ENCODE results near the gene TTLL8.

The TTLL8 gene

GRCh38 chr22:50047346-50047745 lies 10.8 kb downstream of the TTLL8 start:
- H3K27ac Mint-ChIP-seq: no peak overlapping the region
- H3K4me3 Mint-ChIP-seq: no peak overlapping the region
- no peaks in the 10 kb centered on the region for H3K36me3 Mint-ChIP-seq (ENCODE audit: low read depth)
- DNase-seq (ENCODE audit: low spot score): no peak
- H3K27me3 Mint-ChIP-seq (ENCODE audit: low read depth): peaks cover 2% of the 10 kb centered on the region
- H3K4me1 Mint-ChIP-seq (ENCODE audit: low read depth): peaks cover 5% of the 10 kb centered on the region
- H3K9me3 Mint-ChIP-seq: peaks cover 3% of the 10 kb centered on the region

GRCh38 chr22:50046481-50047245 lies 11.4 kb downstream of the TTLL8 start:
- Mint-ChIP-seq H3K4me3 (no peak overlapping the region), H3K4me1 (ENCODE audit: low read depth) (peaks cover 5% of the 10 kb centered on the region), H3K27ac (no peak overlapping the region), H3K36me3 (ENCODE audit: low read depth) (no peaks in the 10 kb centered on the region), H3K9me3 (no peaks in the 10 kb centered on the region), H3K27me3 (ENCODE audit: low read depth) (peaks cover 2% of the 10 kb centered on the region)
- no peak for DNase-seq (ENCODE audit: low spot score)

DNA sequence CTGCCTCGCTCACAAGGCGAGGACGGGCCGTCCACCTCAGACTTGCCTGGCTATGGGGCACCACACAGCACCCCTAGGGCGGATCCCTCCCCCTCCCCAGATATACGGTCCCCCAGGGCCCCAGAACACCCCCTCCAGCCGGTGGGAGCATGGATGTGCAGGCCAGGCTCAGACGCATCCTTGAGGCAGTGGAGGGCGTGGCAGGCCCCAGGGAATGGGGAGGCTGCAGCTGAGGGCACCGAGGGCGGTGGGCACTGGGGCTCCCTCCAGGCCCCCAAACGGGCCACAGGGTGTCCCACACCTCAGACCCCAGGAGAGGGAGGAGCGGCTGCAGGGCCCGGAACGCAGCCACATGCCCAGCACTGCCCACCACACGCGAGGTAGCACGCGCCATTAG lies 12.1 kb downstream of the TTLL8 start:
- H3K4me1 Mint-ChIP-seq (ENCODE audit: low read depth): peaks cover 5% of the 10 kb centered on the region
- no peak for DNase-seq (ENCODE audit: low spot score)
- H3K36me3 Mint-ChIP-seq (ENCODE audit: low read depth): no peaks in the 10 kb centered on the region
- H3K27ac Mint-ChIP-seq: no peak overlapping the region
- peaks cover 2% of the 10 kb centered on the region for H3K27me3 Mint-ChIP-seq (ENCODE audit: low read depth)
- no peak overlapping the region for H3K4me3 Mint-ChIP-seq
- no peaks in the 10 kb centered on the region for H3K9me3 Mint-ChIP-seq

GRCh38 chr22:50045211-50046018 lies 12.7 kb downstream of the TTLL8 start:
- no peak overlapping the region for H3K27ac Mint-ChIP-seq
- H3K9me3 Mint-ChIP-seq: no peaks in the 10 kb centered on the region
- peaks cover 2% of the 10 kb centered on the region for H3K27me3 Mint-ChIP-seq (ENCODE audit: low read depth)
- H3K36me3 Mint-ChIP-seq (ENCODE audit: low read depth): no peaks in the 10 kb centered on the region
- no peak for DNase-seq (ENCODE audit: low spot score)
- peaks cover 5% of the 10 kb centered on the region for H3K4me1 Mint-ChIP-seq (ENCODE audit: low read depth)
- H3K4me3 Mint-ChIP-seq: no peak overlapping the region

DNA sequence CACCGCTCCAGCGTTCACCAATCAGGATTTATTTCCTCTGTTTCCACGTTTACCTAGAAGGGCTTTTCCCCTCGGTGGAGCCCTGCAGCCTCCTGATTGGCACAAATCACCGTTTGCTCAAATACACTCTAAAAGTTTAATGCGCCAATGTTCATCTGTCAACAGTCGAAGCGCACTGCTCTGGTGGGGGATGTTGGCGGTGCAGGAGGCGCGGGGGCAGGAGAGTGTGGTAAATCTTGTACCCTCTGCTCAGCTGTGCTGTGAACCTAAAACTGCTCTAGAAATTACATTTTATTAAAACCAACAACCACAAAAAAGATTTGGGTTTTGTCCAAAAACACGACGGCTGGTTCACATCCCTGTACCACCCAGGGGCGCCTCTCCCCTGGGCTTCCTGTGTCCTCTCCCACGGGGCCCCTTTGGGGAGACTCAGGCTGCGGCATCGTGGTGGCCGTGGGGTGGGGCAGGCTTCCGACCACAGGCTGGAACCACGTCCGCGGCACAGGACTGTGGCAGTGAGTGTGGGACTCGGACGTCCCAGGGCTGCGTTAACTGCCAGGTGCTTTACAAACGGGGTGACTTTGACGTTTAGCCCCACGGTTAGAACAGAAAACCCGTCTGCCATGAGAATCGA lies 13.5 kb downstream of the TTLL8 start:
- peaks cover 2% of the 10 kb centered on the region for H3K27me3 Mint-ChIP-seq (ENCODE audit: low read depth)
- H3K36me3 Mint-ChIP-seq (ENCODE audit: low read depth): no peaks in the 10 kb centered on the region
- H3K4me1 Mint-ChIP-seq (ENCODE audit: low read depth): peaks cover 5% of the 10 kb centered on the region
- H3K4me3 Mint-ChIP-seq: no peak overlapping the region
- no peaks in the 10 kb centered on the region for H3K9me3 Mint-ChIP-seq
- no peak overlapping the region for H3K27ac Mint-ChIP-seq
- DNase-seq (ENCODE audit: low spot score): no peak

DNA sequence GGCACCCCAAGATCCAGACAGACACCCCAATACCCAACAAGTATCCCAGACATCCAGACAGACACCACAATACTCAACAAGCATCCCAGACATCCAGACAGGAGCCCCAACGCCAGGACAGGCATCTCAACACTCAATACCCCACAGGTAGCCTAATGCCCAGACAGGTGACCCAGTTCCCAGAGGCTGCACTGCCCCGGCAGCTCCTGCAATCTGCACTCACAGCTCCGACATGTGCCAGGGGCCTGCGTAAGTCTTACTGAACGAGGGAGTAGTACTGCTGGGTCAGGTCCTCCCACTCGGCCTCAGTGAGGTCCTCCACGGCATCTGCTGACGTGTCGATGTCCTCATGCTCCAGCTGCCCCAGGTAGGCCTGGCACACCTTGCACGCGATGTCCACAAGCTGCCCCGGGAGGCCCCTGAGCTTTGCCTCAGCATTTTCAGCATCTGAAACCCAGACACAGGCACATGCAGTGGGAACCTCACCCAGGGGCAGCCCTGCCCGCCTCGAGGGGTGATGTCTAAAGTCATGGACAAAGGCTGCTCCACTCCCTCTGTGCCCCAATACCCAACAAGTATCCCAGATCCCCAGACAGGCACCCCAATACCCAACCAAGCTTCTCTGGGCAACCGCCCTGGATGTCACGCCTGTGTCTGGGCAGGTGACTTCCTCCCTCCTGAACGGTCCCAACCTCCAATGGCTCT lies 16.6 kb downstream of the TTLL8 start:
- no peak overlapping the region for H3K4me3 Mint-ChIP-seq
- H3K36me3 Mint-ChIP-seq (ENCODE audit: low read depth): no peaks in the 10 kb centered on the region
- H3K4me1 Mint-ChIP-seq (ENCODE audit: low read depth): peaks cover 5% of the 10 kb centered on the region
- DNase-seq (ENCODE audit: low spot score): no peak
- H3K27me3 Mint-ChIP-seq (ENCODE audit: low read depth): peaks cover 4% of the 10 kb centered on the region
- H3K27ac Mint-ChIP-seq: no peak overlapping the region
- no peaks in the 10 kb centered on the region for H3K9me3 Mint-ChIP-seq

- no peaks in the 10 kb centered on the region for H3K9me3 Mint-ChIP-seq
- no peak overlapping the region for H3K4me3 Mint-ChIP-seq
- H3K4me1 Mint-ChIP-seq (ENCODE audit: low read depth): peaks cover 5% of the 10 kb centered on the region
- no peak overlapping the region for H3K27ac Mint-ChIP-seq
- H3K36me3 Mint-ChIP-seq (ENCODE audit: low read depth): no peaks in the 10 kb centered on the region
- peaks cover 4% of the 10 kb centered on the region for H3K27me3 Mint-ChIP-seq (ENCODE audit: low read depth)
- DNase-seq (ENCODE audit: low spot score): no peak
Measured at GRCh38 chr22:50040717-50041116, 17.4 kb downstream of the TTLL8 start.

DNA sequence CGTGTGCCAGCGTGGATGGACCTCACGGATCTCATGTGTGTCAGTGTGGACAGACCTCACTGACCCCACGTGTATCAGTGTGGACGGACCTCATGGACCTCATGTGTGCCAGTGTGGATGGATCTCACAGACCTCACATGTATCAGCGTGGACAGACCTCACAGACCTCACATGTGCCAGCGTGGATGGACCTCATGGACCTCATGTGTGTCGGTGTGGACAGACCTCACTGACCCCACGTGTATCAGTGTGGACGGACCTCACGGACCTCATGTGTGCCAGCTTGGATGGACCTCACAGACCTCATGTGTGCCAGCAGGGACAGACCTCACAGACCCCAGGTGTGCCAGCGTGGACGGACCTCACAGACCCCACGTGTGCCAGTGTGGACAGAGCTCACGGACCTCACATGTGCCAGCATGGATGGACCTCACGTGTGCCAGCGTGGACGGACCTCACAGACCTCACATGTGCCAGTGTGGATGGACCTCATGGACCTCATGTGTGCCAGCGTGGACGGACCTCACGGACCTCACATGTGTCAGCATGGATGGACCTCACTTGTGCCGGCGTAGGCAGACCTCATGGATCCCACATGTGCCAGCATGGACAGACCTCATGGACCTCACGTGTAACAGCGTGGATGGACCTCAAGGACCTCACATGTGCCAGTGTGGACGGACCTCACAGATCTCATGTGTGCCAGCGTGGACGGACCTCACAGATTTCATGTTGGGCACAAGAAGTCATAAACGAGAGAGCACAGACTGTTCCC lies 18.2 kb downstream of the TTLL8 start:
- DNase-seq (ENCODE audit: low spot score): no peak
- no peak overlapping the region for H3K4me3 Mint-ChIP-seq
- H3K4me1 Mint-ChIP-seq (ENCODE audit: low read depth): peaks cover 5% of the 10 kb centered on the region
- no peaks in the 10 kb centered on the region for H3K9me3 Mint-ChIP-seq
- H3K36me3 Mint-ChIP-seq (ENCODE audit: low read depth): no peaks in the 10 kb centered on the region
- no peak overlapping the region for H3K27ac Mint-ChIP-seq
- peaks cover 4% of the 10 kb centered on the region for H3K27me3 Mint-ChIP-seq (ENCODE audit: low read depth)

DNA sequence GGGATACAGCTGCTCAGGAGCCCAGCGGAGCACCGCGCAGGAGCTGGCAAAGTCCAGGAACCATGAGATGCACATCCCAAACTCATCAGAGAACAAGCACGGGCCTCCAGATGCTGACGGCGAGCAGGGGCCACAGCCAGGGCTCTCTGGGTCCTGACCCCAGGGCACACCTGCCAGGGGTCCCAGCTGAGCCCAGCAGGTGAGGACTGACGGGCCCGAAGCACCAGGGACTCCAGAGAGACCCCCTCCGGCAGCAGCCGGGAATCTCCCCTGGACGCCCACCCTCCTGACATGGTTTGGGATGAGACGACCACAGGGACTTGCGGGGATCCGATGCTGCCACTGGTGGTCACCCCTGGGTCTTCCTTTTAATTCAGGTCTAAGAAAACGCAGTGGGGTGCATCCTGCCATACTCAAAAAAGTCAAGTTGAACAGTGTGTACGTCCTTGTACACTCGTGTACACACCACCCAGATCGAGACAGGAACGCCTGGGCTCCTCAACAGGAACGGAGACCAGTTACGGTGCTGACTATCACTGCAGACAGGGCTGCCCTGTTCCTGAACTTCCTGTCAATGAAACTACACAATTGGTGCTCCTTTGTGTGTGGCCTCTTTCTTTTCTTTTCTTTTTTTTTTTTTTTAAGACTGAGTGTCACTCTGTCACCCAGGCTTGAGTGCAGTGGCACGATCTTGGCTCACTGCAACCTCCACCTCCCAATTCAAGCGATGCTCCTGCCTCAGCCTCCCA lies 21.9 kb downstream of the TTLL8 start:
- DNase-seq (ENCODE audit: low spot score): no peak
- H3K36me3 Mint-ChIP-seq (ENCODE audit: low read depth): no peaks in the 10 kb centered on the region
- no peak overlapping the region for H3K27ac Mint-ChIP-seq
- H3K4me3 Mint-ChIP-seq: no peak overlapping the region
- H3K27me3 Mint-ChIP-seq (ENCODE audit: low read depth): peaks cover 2% of the 10 kb centered on the region
- no peaks in the 10 kb centered on the region for H3K4me1 Mint-ChIP-seq (ENCODE audit: low read depth)
- H3K9me3 Mint-ChIP-seq: no peaks in the 10 kb centered on the region

DNA sequence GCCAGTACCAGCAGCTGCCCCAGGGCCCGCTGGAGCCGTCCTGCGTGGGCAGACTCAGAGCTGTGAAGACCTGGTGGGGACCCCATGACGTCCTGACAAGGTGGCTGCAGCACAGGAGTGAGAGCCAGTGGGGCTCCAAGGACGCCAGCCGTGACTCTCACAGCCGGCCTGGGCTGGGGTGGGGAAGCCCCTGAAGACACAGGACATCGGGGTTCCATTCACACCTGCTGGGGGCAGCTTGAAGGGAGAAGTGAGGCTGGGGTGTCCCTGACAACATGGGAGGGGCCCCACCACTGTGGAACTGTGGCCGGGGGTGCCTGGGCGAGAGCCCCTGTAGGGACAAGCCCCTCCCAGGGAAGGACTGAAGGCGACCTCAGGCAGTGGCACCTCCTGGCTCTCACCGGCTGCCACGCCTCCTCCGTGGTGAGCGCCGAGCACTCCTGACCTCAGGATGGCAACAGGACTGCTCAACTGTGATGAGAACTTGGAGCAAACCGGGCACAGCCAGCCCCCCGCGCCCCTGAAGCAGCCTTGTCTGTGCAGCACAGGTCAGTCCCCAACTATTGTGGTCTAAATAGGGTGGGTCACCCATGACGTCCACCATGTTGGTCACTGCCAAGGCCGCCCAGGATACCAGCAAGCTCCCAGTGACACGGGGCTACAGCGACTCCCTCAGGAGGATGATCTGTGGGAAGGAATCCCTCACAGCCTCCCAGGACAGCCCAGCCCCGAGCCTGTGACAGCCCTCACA lies 22.8 kb downstream of the TTLL8 start:
- Mint-ChIP-seq H3K9me3 (no peaks in the 10 kb centered on the region), H3K27me3 (ENCODE audit: low read depth) (peaks cover 2% of the 10 kb centered on the region), H3K4me3 (no peak overlapping the region), H3K27ac (no peak overlapping the region), H3K4me1 (ENCODE audit: low read depth) (no peaks in the 10 kb centered on the region), H3K36me3 (ENCODE audit: low read depth) (no peaks in the 10 kb centered on the region)
- DNase-seq (ENCODE audit: low spot score): no peak

- no peaks in the 10 kb centered on the region for H3K9me3 Mint-ChIP-seq
- H3K4me3 Mint-ChIP-seq: no peak overlapping the region
- DNase-seq (ENCODE audit: low spot score): no peak
- H3K27ac Mint-ChIP-seq: no peak overlapping the region
- peaks cover 2% of the 10 kb centered on the region for H3K27me3 Mint-ChIP-seq (ENCODE audit: low read depth)
- H3K36me3 Mint-ChIP-seq (ENCODE audit: low read depth): no peaks in the 10 kb centered on the region
- H3K4me1 Mint-ChIP-seq (ENCODE audit: low read depth): no peaks in the 10 kb centered on the region
Measured at GRCh38 chr22:50034126-50035081, 23.7 kb downstream of the TTLL8 start.

Measured in T-helper 2 cell treated with Interferon-gamma antibody and Interleukin-4, amounts not matched to agents 5 μg/mL and 100 μg/mL, for 36 hours (primary cell).